HG03432 (cell line): Measurements from ENCODE around the gene LINC00632.
A peak's percentile ranks its signal among the peaks of the same experiment; 100 is the strongest.

Experiments
- ATAC-seq: cut with Tn5 transposase; IDR thresholded peaks from one replicate; pipeline ENCODE4 v1.9.1; 2021; ENCODE audit warnings: mild to moderate bottlenecking, moderate library complexity; ENCODE audit not compliant: unreplicated experiment

The LINC00632 gene

DNA sequence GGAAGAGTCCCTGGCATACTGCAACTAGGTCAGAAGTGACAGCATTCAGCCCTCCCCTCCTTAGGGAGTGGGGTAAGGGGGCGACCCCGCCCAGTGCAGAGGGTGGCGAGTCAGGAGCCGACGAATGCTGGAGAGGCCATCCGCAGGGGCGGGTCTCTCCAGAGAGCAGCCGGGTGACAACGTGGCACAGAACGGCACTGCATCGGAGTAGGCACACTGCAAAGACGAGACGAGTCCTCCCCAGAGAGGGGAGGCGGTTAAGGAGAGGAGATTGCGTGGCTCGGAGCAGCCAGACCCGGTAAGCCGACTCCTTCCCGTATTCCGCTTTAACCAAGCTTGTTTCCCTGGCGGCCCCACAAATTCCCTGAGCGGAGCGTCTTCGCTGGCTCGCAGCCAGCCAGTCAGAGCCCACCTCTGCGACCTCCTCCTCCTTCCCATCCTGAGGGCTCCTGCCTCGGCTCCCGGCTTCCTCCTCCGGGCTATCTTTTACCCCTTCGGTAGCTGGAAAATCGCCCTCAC lies 54.9 kb downstream of the LINC00632 start:
- ATAC-seq: no peak

DNA sequence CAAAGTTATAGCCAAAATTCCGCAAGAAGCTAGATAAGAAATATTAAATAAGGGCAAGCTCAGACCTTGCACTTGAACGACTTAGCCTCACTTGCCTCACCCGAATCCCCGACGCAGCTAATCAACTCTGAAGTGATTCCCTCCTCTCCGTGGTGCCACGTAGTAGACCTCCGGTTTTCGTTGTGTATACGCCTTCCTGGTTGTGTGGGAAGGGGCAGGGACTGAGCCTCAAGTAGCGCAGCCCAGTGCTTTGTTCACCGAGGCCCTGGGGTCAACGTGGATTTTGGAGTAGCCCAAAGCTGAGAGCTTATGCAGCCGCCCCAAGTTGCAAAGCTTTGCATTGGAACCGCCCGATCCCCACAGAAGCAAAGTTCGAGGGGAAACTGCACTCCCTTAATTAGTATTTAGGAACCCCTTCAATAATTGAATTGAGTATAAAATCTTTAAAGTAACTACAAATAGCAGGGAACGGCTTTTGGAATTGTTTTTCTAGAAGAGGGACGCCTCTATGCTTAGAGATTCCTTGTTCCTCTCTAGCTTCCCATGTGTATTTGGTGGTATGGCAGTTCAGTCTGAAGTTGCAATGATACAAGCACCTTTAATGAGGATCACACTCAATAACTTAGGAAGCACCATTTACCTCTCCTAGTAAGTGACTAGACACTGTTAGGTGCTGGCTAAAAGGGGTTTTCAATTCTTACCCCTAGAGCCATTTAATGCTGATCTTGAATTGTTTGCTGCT lies 55.7 kb downstream of the LINC00632 start:
- no peak for ATAC-seq

DNA sequence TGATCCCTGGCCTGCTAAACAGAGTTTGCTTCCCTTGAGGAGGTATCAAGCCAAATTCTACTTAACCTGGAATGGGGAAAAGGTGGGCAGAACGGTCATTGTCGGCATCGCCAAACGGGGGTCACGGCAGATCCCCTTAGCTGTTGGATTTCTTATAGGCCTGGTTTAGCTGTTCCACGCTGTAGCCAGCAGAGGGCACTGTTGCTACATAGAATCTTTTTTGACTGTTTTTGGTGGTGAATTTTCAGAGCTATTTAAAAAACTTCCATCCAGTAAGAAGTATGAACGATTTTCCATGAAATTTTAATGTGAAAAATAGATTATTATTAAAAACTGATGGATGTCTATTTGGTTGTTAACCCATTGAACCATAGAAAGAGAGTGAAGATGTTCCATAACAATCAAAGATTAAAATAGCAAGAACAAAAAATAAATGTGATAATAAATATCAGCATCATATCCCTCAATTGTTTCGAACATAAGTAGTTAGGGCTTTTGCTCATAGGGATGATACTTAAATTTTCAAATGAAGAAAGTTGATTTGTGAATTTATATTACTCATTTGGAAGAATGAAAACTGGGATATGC lies 56.6 kb downstream of the LINC00632 start:
- peak; percentile 56 for ATAC-seq

DNA sequence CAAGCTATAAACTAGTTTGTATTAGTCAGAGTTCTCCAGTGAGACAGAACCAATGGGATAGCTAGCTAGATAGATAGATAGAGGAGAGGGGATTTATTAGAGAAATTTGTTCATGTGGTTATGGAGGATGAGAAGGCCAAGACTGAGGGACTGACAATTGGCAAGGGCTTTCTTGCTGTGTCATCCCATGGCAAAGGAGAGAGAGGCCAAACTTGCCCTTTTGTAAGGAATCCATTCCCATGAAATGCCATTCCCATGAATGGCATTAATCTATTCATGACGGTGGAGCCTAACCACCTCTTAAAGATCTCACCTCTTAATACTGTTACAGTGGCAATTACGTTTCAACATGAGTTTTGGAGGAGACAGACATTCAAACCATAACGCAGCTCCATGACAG lies 58.1 kb downstream of the LINC00632 start:
- ATAC-seq: no peak

DNA sequence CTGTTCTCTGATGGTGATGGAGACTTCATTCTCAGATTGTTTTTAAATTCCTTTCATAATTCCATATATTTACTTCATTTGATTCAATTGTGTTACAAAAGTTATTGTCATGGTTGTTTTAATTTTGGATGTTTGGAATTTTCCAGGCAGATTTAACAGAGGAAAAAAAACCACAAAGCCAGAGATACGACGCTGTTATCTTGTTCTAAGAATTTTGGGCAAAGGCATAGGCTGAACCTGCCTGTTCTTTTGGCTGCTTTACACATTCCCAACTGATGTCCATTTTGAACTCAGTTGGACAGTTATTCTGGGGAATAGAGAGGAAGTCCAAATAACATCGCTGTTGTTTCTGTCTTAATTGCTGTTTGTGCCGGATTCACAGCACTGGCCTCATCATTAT lies 65.7 kb downstream of the LINC00632 start:
- ATAC-seq: no peak

DNA sequence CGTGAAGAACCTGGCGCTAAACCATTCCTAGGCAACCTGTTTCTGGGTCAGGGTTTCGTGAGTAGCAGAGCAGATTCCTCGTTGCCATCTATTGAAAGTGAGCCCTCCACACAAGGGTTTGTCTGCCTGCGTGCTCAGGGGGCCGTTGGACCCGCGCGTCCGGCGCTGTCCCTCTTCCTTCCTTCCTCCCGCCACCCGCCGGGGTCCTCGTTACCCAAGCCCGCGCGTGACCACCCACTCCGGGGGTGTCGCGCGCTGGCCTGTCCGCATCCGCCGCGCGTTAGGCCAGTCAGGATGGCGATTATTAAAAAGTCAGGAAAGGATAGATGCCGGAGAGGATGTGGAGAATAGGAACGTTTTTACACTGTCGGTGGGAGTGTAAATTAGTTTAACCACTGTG lies 66.8 kb downstream of the LINC00632 start:
- no peak for ATAC-seq

DNA sequence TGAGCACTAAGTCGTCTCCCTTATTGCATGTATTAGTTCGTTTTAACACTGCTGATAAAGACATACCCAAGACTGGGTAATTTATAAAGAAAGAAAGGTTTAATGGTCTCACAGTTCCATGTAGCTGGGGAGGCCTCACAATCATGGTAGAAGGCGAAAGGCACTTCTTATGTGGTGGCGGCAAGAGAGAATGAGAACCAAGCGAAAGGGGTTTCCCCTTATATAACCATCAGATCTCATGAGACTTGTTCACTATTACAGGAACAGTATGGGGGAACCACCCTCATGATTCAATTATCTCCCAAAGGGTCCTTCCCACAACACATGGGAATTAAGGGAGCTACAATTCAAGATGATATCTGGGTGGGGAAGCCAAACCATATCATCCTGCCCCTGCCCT lies 85.1 kb downstream of the LINC00632 start:
- ATAC-seq: no peak

DNA sequence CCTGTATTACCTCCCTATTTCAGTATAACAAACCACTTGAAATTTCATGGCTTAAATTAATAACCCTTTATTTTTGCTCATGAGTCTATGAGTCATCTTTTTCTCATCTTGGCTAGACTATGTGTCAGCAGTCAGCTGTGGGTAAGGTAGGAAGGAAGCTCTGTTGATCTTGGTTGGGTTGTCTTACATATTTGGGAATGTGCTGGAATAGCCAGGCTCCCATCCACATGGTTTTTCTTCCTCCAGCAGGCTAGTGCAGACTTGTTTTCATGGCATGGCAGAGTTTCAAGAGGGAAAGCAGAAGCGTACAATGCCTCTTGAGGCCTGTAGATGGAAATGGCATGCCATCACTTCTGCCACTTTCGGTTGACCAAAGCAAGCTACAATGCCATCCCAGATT lies 89.7 kb downstream of the LINC00632 start:
- no peak for ATAC-seq

DNA sequence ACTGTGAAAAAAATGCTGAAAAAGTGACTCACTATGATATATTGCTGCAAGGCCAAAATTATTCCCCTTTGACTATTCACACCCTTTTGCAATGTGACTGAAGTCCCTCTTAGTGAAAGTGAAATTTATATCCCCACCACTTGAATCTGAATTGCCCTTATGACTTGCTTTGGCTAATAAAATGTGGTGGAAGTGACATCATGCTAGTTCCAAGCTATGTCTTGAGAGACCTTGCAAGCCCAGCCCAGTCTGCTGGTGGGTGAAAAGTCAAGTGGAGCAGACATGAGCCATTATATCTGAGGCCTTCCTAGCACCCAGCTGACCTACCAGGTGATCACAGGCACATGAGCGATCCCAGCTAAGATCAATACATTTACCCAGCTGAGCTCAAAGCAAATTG lies 94.7 kb downstream of the LINC00632 start:
- ATAC-seq: no peak

DNA sequence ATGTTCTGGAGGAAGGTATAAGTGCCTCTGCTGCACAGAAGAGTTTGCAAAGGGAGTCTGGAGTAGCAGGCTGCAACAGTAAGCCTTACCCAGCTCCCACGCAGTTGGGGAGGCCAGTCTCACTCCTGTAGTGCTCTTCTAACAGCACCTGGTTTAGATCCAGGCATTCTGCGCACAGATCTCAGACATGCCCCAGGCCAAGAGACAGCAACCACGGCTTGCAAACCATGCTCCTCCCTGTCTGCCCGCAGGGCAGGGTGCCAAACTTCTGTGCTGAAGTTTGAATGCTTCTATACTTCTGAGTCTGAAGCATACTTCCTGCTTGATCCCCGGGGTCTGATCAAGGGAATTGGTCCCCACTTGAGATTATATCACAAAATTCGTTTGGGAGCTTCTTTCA lies 106.3 kb downstream of the LINC00632 start:
- no peak for ATAC-seq

DNA sequence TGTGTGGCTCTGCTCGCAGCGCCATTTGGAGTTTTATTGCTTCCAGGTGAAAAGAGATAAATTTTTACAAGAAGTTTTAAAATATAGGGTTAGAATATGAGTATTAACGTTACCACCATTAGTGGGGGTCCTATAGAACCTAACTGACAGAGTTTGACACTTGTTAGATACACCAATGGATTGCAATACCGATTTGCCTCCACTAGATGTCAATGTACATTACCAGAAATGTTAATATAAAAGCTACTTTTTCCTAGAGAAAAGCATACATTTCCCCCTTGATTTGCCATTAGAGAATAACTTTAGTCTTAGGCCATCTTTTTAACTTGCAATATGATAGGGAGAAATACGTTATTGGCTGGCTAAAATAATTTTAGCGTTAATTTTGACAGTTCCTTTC lies 108.4 kb downstream of the LINC00632 start:
- peak; percentile 39 for ATAC-seq

DNA sequence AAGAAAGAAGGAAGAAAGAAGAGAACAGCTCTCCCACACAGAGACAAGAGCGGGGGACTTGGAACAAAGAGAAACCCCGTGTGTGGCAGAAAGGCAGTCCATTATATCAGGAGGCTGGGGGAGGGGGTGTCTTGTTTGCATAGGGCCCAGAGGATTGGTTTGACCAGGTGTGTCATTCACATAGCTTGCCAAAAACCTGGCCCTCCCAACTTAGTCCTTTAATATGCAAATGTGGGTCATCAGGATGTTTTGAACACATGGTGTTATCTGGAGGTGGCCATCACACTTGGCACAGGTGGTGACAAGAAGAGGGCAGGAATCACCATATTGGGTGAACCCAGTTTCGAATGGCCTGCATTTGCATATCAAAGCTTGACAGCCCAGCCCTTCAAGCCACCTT lies 111.7 kb downstream of the LINC00632 start:
- ATAC-seq: no peak

DNA sequence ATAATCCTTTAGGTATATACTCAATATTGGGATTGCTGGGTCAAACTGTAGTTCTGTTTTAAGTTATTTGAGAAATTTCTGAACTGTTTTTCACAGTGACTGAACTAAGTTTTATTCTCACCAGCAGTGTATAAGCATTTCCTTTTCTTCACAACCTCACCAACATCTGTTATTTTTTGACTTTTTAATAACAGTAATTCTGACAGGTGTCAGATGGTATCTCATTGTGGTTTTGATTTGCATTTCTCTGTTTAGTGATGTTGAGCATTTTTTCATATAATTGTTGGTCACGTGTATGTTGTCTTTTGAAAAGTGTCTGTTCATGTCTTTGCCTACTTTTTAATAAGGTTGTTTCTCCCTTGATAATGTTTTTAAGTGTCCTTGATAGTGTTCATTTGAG lies 112.6 kb downstream of the LINC00632 start:
- ATAC-seq: no peak

DNA sequence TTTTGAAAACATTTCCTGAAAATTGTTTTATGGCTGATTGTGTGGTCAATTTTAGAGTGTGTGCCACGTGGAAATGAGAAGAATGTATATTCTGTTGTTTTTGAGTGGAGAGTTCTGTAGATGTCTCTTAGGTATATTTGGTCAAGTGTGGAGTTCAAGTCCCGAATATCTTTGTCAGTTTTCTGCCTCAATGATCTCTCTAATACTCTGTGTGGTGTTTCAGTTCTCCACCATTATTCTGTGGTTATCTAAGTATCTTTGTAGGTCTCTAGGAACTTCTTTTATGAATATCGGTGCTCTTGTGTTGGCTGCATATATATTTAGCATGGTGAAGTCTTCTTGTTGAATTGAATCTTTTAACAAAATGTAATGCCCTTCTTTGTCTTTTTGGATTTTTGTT lies 113.3 kb downstream of the LINC00632 start:
- no peak for ATAC-seq

DNA sequence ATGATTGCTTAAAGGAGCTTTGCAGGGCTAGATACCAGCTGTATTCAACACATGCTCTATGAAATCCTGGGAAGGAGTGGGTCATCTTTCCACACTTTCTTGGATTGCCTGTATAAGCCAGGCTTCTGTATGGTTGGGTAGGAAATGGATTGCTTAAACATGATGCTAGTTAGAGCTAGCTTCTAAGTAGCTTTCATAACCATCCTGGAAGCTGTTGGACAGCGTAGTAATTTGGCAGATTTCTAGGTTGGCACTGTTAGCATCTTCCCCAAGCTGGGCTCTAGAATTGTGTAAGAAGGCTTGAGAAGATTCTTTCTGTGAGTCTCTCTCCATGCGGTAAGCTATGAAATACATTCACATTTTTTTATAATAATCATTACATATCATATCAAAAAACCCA lies 127.3 kb downstream of the LINC00632 start:
- ATAC-seq: no peak
